ENCODE results near the gene TPX2.

The TPX2 gene

GRCh38 chr20:31835554-31835953, 96.5 kb downstream of the TPX2 start:
- DNase-seq: no peak

- peak; percentile 94 for DNase-seq
Measured at GRCh38 chr20:31835977-31836852, 97.1 kb downstream of the TPX2 start.

GRCh38 chr20:31836853-31837608, 97.9 kb downstream of the TPX2 start:
- DNase-seq: no peak

GRCh38 chr20:31837896-31838397, 98.9 kb downstream of the TPX2 start:
- no peak for DNase-seq

- no peak for DNase-seq
Measured at GRCh38 chr20:31838646-31839292, 99.7 kb downstream of the TPX2 start.

- peak; percentile 78 for DNase-seq
Measured at GRCh38 chr20:31839782-31840487, 100.8 kb downstream of the TPX2 start.

- DNase-seq: no peak
Measured at GRCh38 chr20:31840906-31841816, 102.1 kb downstream of the TPX2 start.

- no peak for DNase-seq
Measured at GRCh38 chr20:31841928-31842327, 102.8 kb downstream of the TPX2 start.

- DNase-seq: peak; percentile 79
Measured at GRCh38 chr20:31842471-31843157, 103.5 kb downstream of the TPX2 start.

- DNase-seq: no peak
Measured at GRCh38 chr20:31843288-31843687, 104.2 kb downstream of the TPX2 start.

GRCh38 chr20:31843881-31844280, 104.8 kb downstream of the TPX2 start:
- DNase-seq: no peak

GRCh38 chr20:31844737-31845299, 105.7 kb downstream of the TPX2 start:
- no peak for DNase-seq

GRCh38 chr20:31845300-31845863, 106.3 kb downstream of the TPX2 start, which contains the start of gene FOXS1:
TSS of gene FOXS1 (minus strand) at chr20:31845604. CDS start at chr20:31845542, 62 bp downstream.
- DNase-seq: peak; percentile 92

GRCh38 chr20:31846793-31847138, 107.7 kb downstream of the TPX2 start:
- no peak for DNase-seq

GRCh38 chr20:31848088-31848999, 109.3 kb downstream of the TPX2 start:
- no peak for DNase-seq

GRCh38 chr20:31849306-31849930, 110.3 kb downstream of the TPX2 start:
- no peak for DNase-seq
